NCI-H1048 (cell line): ENCODE data around the gene TMEM233.

Source experiments
- DNase-seq: peaks from one replicate; lab custom pipeline; 2025; lab: John Stamatoyannopoulos, UW

TMEM233 gene

DNA sequence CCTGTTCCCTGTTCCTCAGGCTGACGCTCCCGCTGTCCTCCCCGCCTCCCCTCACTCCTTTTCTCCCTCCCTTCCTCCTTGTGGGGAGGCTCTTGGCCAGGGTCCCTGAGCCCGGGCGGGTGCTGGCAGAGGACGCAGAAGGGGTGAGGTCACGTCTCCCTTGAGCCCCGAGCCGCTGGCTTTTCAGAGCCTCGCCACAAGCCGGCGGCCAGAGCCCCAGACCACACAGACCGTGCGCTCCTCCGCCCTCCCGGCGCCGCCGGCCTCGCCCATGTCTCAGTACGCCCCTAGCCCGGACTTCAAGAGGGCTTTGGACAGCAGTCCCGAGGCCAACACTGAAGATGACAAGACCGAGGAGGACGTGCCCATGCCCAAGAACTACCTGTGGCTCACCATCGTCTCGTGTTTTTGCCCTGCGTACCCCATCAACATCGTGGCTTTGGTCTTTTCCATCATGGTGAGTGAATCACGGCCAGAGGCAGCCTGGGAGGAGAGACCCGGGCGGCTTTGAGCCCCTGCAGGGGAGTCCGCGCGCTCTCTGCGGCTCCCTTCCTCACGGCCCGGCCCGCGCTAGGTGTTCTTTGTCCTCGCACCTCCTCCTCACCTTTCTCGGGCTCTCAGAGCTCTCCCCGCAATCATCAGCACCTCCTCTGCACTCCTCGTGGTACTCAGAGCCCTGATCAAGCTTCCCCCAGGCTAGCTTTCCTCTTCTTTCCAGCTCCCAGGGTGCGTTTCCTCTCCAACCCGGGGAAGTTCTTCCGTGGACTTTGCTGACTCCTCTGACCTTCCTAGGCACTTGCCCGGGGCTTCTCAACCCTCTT is at the start of gene TMEM233:
TMEM233 (plus strand) TSS at position 197 of the 821 bp plus-strand sequence; CDS start at position 272, 75 bp downstream.
- no peak for DNase-seq

DNA sequence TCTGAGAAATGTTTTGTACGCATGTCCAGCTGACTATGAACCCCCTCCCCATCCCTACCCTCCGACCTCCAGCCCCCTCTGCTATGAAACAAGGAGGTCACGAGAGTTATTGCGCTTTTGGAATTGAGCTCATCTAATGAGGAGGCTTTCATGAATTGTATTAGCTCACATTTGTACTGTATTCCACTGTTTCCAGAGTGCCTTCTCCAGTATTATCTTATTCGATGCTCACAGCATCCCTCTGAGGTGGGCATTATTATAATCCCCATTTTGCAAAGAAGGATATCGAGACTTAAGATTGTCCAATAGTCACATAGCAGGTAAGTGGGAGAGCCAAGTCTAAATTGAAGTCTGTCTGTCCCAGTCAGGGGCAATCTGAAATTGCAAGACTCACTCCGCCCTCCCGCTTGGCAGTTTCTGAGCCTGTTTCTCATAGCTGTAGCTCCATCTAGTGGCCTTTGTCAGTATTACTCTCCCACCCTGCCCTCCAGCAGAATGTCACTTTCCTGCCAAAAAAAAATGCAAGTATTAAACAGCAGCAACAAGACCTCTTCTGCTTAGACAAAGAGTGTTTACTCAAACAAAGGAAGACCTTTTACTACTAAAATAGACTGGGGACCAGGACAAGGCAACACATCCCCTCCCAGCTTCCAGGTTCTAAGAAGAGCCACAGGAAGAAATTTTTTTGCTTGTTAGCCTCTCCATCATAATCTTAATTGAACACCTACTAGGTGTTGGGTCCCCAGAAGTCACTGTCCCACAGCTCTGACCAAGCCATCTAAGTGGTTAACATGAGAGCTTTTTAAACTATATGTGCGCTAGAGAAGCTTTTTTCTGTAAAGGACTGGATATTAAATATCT is 48.6 kb upstream of the TMEM233 start:
- DNase-seq = peak; percentile 26

DNA sequence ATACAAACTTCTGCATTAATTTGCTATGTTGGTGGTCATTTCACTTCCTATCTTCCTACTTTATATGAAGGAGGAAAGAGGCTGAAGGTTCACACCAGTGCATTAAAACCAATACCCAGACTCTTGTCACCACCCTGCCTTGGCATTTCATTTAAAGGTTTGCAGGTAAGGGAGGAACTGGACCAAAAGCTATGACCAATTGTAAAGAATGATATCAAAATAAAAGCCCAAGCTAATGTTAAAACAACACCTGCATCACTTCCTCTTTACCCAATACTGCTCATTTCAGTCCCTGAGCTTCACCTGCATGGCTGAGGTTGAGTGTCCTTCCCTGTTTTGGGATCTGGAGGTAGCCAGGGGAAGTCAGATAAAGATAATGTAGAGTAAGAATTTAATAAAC is 47.2 kb upstream of the TMEM233 start:
- no peak for DNase-seq

DNA sequence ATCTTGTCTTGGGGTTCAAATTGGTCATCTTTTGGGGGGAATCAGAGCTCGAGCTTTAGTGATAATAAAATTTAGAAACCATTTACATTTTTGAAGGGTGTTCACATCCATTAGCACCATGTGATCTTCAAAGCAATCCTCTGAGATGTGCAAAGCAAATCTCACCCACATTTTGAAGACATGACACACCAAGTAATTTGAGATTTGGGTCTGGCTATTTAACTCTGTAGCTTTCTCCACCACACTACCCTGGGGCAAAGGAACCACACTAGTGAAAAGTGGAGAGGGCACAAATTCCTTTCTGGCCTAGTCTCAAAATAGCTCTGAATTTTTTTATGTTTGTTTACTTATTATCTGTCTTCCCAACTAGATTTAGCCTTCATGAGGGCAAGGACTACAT is 46.6 kb upstream of the TMEM233 start:
- DNase-seq = no peak

DNA sequence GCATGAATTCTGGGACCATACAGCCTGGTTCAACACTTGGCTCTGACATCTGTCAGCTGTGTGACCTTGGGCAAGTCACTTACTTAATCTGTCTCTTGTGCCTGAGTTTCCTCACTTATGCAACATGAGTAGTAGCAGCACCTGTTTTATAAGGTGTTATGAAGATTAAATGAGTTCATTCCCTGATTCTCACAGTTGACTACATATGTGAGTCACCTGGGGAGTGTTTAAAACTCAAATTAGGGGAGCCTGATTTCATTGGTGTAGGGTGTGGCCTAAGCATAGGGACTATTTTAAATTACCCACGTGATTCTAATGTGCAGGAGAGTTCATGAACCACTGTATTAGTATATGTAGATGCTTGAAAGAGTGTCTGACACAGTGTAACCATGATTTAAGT is 36.7 kb upstream of the TMEM233 start:
- no peak for DNase-seq

DNA sequence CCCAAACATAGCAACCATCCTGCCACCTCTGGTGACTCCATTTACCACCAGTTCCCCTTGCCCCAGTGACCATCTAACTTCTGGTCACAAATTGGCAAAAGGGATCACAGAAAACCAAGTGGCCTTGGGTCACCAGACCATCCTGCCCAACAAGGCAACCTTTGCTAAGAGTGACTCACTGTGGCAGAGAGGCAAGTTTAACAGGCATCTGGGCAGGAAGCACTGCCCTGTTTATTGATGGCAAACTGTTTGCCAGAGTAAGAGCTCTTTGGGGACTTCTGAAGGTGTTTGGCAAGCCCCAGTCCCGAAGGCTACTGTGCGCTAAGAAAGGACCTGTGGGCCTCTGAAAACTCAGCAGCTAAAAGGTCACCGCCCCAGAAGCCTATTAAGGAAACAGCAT is 28.2 kb upstream of the TMEM233 start:
- no peak for DNase-seq

DNA sequence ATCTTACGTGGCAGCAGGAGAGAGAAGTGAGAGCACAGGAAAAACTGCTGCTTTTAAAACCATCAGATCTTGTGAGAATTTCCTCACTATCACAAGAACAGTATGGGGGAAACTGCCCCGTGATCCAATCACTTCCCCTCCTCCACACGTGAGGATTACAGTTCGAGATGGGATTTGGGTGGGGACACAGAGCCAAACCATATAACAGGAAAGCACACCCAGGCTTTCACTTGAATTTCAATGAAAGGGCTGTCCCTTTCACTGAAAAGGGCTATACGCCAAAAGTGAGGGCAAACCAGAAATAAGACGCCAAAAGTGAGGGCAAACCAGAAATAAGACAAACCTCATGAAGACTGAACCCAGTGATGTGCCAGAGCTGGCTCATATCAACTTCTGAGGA is 22.8 kb upstream of the TMEM233 start:
- DNase-seq = no peak

DNA sequence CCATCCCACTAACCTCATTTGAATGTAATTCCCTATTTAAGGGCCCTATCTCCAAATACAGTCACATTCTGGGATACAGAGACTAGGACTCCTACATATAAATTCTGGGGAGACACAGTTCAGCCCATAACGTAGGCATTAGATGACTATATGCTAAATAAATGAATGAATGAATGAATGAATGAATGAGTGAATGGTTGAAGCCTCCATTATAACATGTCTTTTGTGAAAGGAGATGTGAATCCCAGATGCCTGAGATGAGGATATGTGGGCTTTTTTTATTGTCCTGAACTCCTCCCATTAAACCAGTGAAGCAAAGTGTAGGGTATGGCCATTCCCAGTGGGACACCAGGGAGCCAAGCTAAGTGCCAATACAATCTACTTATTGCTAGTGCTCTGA is 20.5 kb upstream of the TMEM233 start:
- no peak for DNase-seq

DNA sequence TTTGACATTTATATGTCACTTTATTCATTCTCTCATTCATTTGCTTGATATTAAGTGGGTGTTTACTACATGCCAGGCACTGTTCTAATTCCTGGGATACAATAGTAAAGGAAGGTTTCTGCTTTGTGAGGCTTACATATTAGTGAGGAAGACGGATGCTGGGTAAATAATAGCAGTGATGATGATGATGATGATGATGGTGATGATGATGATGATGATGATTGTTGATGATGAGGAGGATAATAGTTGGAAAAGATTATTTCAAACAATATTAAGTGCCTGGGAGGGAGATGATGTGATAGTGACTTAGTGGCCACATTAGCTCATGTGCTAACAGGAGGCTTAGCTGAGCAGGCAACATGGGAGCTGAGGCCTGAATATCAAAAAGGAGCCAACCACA is 19.3 kb upstream of the TMEM233 start:
- no peak for DNase-seq

DNA sequence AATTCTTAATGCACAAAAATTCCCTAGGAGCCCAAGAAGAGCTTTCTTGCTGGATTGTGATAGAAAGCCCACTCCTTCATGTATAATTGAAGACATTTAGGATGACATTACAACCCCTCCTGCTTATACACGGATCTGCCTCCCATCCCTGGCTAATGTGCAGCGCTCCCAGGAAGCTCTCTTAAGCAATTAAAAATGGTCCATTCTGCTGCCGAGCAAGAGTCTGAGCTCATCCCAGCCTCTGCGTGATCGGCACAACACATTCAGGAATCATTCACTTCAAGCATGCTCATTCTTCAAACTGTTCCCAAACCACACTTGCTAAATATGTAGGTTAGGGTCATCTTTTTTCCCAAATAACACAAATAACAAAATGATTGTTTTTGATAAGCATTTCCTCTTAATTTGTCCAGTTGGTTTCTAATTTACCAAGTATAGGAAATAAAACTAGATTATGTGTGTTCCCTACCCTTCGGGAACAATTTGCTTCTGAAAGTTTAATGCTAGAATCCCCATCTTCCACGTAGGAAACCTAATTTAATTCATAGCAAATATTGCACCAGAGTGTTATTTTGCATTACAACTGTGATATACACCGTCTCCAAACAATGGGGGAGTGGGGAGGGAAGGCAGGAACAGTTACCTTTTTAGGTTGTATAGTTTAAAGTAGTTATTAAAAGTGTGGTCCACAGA is 17.3 kb upstream of the TMEM233 start:
- no peak for DNase-seq

DNA sequence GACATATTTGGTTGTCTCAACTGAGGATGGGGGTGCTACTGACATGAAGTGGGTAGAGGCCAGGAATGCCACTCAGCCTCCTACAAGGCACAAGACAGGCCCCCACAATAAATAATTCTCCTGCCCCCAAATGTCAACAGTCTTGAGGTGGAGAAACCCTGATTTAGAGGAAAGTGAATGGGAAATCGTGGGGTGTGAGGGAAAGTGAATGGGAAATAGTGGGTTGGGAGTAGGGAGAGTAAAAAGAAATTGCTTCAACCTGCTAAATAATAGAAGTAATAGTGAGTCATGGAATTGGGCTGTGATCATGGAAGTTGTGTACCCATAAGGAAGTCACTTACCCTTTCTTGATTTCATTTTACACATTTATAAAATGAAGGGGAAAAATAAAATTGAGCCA is 16.7 kb upstream of the TMEM233 start:
- no peak for DNase-seq

DNA sequence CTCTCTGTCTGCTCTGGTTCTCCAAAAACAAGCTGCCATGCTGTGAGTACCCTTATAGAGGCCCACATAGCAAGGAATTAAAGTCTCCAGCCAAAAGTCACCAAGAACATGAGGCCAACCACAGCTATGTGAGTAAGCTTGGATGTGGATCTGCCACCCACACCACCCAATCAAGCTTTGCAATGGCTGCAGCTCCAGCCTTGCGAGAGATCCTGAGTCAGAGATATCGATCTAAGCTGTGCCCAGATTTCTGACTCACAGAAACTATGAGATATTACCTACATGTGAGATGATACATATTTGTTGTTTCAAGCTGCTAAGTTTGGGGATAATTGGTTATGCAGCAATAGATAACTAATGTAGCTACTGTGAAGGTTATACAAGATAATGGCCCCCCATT is 15.5 kb upstream of the TMEM233 start:
- no peak for DNase-seq

DNA sequence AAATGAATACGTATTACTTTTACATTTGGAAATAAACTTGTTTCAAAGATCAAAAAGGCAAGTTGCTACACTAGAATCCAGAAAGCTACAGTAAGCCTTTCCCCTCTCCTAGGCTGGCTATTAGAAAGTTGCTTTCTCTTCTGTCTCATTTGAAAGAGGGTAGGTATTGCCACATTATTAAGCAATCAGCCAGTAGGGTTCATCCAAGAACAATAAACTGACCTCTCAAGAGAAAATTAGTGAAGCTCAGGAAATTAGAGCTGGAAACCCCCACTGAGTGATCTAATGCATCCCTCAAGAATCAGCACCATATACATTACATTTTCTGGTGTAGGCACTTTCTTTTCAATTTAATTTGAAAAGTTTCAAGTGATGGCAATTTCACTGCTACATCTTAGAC is 4.5 kb upstream of the TMEM233 start:
- no peak for DNase-seq

DNA sequence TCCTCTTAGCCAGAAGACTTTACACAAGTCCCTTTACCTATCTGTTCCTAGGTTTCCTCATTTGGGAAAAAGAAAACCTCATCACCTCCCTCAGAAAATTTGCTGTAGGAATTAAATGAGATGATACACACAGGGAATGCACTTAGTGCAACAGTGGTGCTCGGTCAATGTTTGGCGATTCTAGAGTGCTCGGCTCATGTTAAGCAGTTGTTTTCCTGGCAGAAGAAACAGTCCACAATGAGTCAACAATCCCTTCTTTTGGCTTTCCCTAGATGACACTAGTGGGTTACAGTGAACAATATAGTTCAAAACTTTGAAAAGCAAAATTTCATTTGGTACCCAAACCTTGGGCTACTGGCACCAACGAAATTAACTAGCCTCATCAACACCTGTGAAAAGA is 3.9 kb upstream of the TMEM233 start:
- DNase-seq = no peak

DNA sequence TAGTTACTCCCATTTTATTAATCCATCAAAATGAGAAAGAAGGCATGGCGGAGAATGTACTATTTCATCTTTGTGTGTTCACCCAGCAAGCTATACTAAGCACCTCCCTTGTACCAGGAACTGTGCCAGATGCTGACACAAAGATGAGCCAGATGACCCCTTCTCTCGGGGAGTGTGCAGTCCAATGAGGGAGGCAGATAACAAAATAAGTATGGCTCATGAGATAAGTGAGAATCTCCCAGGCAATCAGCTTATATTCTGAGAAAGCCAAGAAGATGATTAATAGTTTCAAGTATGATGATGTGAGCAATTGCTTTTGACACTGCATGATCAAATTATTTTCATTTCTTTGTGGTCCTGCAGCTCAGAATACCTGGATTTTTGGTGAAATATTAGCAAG is 1.3 kb upstream of the TMEM233 start:
- DNase-seq = no peak

DNA sequence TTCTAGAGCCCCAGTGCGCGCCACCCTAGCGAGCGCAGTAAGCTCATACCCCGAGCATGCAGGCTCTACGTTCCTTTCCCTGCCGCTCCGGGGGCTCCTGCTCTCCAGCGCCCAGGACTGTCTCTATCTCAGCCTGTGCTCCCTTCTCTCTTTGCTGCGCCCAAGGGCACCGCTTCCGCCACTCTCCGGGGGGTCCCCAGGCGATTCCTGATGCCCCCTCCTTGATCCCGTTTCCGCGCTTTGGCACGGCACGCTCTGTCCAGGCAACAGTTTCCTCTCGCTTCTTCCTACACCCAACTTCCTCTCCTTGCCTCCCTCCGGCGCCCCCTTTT is 791 bp downstream of the TMEM233 start:
- DNase-seq = no peak

DNA sequence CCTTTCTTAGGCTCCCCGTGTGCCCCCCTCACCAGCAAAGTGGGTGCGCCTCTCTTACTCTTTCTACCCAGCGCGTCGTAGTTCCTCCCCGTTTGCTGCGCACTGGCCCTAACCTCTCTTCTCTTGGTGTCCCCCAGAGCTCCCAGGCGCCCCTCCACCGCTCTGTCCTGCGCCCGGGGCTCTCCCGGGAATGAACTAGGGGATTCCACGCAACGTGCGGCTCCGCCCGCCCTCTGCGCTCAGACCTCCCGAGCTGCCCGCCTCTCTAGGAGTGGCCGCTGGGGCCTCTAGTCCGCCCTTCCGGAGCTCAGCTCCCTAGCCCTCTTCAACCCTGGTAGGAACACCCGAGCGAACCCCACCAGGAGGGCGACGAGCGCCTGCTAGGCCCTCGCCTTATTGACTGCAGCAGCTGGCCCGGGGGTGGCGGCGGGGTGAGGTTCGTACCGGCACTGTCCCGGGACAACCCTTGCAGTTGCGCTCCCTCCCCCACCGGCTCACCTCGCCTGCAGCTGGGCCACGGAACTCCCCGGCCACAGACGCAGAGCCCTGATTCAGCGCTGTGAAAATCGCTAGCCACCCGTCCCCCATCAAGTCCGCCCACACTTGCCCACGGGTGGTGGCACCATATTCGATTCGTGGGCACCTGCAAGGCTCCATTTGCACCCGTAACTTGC is 1.3 kb downstream of the TMEM233 start:
- no peak for DNase-seq

DNA sequence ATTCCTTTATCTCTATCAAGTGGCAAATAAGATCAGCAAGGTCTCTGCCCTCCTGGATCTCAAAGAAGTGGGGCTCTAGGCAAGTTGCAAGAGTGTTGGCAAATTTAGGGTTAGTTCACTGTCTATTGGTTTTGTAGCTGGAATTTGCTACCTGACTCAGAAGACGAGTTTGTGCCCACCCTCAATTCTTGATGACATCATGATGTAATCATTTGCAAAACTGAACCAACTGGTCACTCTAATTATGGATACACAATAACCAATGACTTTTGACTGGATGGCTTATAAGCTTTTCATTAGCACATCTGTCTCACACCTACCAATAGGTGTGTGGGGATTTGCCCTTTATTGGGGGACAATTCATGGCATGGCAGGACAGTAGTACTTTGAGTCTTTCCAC is 4.6 kb downstream of the TMEM233 start:
- DNase-seq = no peak

DNA sequence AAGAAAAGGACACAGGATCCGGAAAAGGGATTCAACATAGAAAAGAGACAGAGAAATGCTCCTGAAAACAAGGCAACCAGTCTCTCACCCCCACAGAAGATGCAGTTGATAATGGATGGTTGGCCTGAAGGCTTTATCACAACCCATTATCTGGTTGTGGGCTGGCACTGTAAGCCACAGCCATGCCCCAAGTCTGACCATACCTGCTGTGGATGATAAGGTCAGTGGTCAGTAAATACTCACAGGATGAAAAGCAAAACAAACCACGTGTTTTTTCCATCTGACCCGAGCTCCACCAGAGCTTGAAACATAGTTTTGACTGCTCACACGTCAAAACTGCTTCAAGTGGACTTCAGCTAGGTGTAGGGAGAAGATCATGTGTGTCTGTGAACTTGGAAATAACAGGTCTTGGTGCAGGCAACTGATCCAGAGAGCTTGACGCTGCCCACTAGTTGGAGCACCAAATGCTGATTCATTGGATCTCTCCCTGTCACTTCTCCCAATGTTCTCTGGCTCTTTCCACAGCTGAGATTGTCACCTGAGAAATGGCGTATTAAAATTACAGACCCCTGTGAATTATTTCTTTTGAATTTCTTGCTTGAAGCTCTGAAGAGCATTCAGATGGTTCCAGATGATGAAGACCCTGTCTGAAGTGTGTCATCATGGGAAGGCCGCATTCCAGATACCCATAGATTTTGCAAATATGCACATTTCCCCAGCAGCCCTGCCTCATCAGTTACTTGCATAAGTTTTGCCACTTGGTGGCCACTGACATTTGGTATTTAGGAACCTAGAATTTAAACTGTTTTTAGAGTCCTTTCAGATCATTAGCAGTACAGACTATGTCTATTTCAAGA is 8.5 kb downstream of the TMEM233 start:
- no peak for DNase-seq

DNA sequence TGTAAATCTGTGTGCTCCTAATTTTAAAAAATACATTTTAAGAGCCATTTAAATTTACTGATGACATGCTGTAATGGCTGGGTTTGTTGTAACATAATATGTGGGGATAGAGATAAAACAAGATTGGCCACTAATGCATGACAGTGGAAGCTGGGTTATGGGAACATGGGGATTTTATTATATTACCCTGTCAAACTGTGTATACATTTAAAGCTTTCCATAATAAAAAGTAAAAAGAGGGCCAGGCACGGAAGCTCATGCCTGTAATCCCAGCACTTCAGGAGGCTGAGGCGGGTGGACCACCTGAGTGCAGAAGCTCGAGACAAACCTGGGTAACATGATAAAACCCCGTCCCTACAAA is 9.1 kb downstream of the TMEM233 start:
- no peak for DNase-seq

DNA sequence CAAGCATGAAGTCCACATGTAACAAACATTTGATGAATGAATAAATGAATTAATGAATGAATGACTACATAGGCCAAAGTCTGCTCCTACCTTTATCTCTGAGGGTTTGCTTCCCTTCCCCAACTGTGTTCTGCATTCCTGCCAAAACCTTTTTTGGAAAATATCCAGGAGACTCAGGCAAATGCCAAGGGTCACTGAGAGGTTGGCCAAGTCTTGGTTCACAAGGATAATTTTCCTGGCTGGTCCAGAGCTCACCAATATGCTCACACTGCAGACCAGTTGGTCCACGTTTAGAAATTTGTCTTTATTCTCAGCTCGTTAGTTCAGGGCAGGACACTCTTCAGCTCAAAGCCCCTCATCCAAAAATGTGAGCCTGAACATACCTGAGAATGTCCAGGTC is 10.2 kb downstream of the TMEM233 start:
- no peak for DNase-seq
